Natural killer cell treated with Interleukin-12 subunit alpha and Interleukin-12 subunit beta and Interleukin-15 and Interleukin-18, amount 100 ng/mL, for 72 hours (primary cell): ENCODE data around the gene MAMLD1. TPM values are rescaled to one million over a fixed set of nuclear protein-coding genes. Genes with fewer than 3 reads are reported as not detected.

ENCODE experiments used
- ATAC-seq, 2 donors: fragments of 150-1000 bp; cut with Tn5 transposase in 1 of 2; sonication (Bioruptor Pico), chemical (Tn5 transposase) in 1 of 2; 2 replicates each; pipeline ENCODE4 v1.10.0; 2021
- DNase-seq: peaks from one replicate; pipeline ENCODE4 v3.0.0; 2022; ENCODE audit warnings: low spot score
- H3K27ac Mint-ChIP-seq, 2 donors: 1 replicate in 1 of 2; 2 replicates in 1 of 2; pipeline ENCODE4 v1.8.0; 2022; ENCODE audit warnings: mixed read lengths in 2 of 2, mild to moderate bottlenecking in 1 of 2, moderate library complexity in 1 of 2
- H3K27me3 Mint-ChIP-seq, 2 donors: 1 replicate in 1 of 2; 2 replicates in 1 of 2; pipeline ENCODE4 v1.8.0; 2022; ENCODE audit warnings: mixed read lengths in 2 of 2
- H3K36me3 Mint-ChIP-seq: one replicate; pipeline ENCODE4 v1.8.0; 2022; ENCODE audit warnings: mixed read lengths
- H3K4me1 Mint-ChIP-seq, 2 donors: 1 replicate in 1 of 2; 2 replicates in 1 of 2; pipeline ENCODE4 v1.8.0; 2022; ENCODE audit warnings: low read depth in 2 of 2, mixed read lengths in 2 of 2, mild to moderate bottlenecking in 1 of 2
- H3K4me3 Mint-ChIP-seq: one replicate; pipeline ENCODE4 v1.8.0; 2022; ENCODE audit warnings: mixed read lengths
- H3K9me3 Mint-ChIP-seq: 2 replicates; pipeline ENCODE4 v1.8.0; 2022; ENCODE audit warnings: mixed read lengths
- total RNA-seq, 2 donors: library from RNA; stranded (reverse); gene quantifications; one replicate each; pipeline ENCODE4 v1.2.3, GENCODE V29; 2022

The MAMLD1 gene
- total RNA-seq, 2 donors from 2014 or later, result 2.0 to 3.5 TPM

DNA sequence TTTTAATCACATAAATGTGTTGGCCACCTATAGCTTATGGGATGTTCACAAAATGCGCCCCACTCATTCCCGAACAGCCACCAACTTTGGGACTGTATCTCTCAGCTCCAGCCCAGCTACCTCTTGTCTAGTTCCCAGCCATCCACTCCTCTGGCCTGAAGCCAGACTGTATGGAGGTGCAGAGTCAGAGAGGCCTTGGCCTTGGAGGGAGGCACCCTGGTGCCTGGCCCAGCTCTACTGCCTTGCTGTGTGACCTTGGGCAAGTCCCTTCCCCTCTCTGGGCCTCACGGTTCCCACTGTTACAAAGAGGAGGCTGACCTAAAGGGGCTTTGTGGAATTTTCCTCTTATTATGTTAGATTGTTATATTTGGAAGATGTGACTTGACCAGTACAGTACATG lies 13.9 kb downstream of the MAMLD1 start:
- Mint-ChIP-seq H3K4me3 (no peak overlapping the region), H3K27me3 (peaks cover 12 to 33% of the 10 kb centered on the region in 2 donors), H3K9me3 (no peaks in the 10 kb centered on the region), H3K27ac (no peak overlapping the region), H3K36me3 (no peaks in the 10 kb centered on the region), H3K4me1 (no peaks in the 10 kb centered on the region)
- DNase-seq (no peak), ATAC-seq (no peak)

DNA sequence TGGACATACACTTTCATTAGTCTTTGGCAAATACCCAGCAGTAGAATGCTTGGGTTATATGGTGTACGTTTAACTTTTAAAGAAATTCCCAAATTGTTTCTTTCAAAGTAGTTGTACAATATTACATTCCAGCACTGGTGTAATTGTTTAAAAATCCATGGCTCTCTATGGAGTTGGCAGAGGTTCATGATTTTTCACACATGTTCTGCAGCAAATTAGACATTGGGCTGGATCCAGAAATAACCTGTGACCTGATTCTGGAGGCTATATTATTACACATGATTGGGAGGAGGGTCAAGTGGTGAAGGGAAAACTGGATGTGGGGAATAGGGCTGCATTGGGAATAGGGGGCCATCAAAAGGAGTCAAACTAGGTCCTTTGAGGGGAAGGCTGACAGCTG lies 41.9 kb downstream of the MAMLD1 start:
- H3K27me3 Mint-ChIP-seq, result peaks cover 0 to 13% of the 10 kb centered on the region in 2 donors
- ATAC-seq (no peak), DNase-seq (no peak)
- H3K4me3 Mint-ChIP-seq, result no peak overlapping the region
- H3K27ac Mint-ChIP-seq, result no peak overlapping the region
- no peaks in the 10 kb centered on the region for H3K36me3 Mint-ChIP-seq
- H3K4me1 Mint-ChIP-seq, result no peaks in the 10 kb centered on the region
- H3K9me3 Mint-ChIP-seq, result no peaks in the 10 kb centered on the region

DNA sequence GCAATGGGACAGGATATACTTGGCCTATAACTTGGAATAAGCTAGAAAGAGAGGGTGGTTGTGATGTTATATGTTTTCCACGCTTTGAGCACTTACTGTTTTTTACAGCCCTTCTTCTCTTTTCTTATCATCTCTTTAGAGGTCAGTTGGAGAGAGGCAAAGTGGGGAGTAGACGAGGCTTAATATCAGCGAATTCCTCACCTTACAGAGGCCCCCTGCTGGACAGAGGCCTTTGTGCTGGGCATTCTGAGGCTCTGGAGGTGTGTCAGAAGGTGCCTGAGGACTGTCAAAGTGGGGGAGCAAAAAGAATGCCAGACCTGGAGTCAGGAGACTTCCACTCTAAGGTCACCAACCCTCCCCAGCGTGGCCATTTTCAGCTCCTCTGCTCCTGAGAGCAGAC lies 42.5 kb downstream of the MAMLD1 start:
- Mint-ChIP-seq H3K27ac (no peak overlapping the region), H3K27me3 (peaks cover 0 to 13% of the 10 kb centered on the region in 2 donors), H3K9me3 (no peaks in the 10 kb centered on the region), H3K36me3 (no peaks in the 10 kb centered on the region), H3K4me1 (peaks cover 0 to 3% of the 10 kb centered on the region in 2 donors), H3K4me3 (no peak overlapping the region)
- DNase-seq, result no peak
- no peak for ATAC-seq

DNA sequence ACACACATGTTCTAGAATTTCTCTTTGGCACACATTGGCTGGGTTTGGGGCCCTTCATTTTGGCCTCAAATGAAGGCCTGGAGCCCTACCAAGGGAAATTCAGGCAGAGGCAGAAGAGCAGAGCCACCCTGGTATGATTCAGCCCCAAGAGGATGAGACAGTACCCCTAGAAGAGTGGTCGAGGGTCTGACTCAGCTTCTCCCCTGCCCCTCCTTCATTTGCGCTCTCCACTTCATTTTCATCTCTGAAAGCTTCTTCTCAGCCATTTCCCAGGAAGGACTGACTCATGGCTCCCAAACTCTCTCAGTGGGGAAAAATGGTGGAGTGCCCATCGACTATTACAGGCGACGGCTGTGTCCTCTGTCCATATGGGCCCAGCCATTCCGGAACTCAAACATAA lies 43.5 kb downstream of the MAMLD1 start:
- Mint-ChIP-seq H3K9me3 (no peaks in the 10 kb centered on the region), H3K4me1 (peaks cover 0 to 3% of the 10 kb centered on the region in 2 donors), H3K27me3 (peaks cover 0 to 11% of the 10 kb centered on the region in 2 donors), H3K4me3 (no peak overlapping the region), H3K27ac (no peak overlapping the region), H3K36me3 (no peaks in the 10 kb centered on the region)
- no peak for ATAC-seq
- DNase-seq, result no peak

DNA sequence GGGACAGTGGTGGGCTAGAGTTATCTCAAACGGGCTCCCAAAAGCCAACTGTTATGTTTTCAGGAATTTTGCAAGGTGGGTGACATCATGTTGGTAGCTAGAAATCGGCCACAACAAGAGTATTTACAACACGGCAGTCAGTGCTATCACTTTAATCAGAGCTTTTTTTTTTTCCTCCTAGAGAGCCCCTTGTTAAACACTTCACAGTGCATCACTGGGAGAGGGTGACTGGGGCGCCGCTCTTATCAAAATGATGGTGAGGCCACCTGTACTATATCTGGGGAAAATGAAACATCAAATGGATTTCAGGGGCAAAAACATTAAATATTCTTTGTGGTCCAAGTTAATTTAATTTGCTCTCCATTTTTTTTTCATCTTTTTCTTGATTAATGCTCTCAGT lies 44.9 kb downstream of the MAMLD1 start:
- Mint-ChIP-seq H3K9me3 (no peaks in the 10 kb centered on the region), H3K4me3 (no peak overlapping the region), H3K27me3 (peaks cover 0 to 18% of the 10 kb centered on the region in 2 donors), H3K4me1 (peaks cover 0 to 3% of the 10 kb centered on the region in 2 donors), H3K36me3 (no peaks in the 10 kb centered on the region), H3K27ac (no peak overlapping the region)
- DNase-seq, result no peak
- no peak for ATAC-seq

DNA sequence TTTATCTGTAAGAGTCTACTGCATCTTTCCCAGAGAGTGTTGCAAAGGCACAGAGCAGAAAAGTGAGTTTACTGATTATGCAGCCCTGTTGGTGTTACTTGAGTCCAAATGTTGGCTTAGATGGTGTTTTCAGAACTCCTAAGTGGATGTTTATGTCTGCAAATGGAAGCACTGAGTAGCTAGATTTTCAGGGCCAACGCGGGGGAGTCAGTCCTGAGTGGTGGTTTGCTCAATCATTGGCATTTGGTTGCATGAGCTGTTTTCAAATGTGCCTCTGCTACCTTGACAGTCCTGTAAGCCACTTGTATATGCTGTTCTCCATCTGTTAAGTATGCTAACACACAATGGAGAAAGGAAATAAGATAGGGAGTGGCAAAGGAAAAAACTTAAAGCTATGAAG lies 45.4 kb downstream of the MAMLD1 start:
- ATAC-seq (no peak), DNase-seq (no peak)
- Mint-ChIP-seq H3K4me1 (peaks cover 0 to 3% of the 10 kb centered on the region in 2 donors), H3K9me3 (no peaks in the 10 kb centered on the region), H3K27me3 (peaks cover 0 to 18% of the 10 kb centered on the region in 2 donors), H3K4me3 (no peak overlapping the region), H3K36me3 (no peaks in the 10 kb centered on the region), H3K27ac (no peak overlapping the region)

DNA sequence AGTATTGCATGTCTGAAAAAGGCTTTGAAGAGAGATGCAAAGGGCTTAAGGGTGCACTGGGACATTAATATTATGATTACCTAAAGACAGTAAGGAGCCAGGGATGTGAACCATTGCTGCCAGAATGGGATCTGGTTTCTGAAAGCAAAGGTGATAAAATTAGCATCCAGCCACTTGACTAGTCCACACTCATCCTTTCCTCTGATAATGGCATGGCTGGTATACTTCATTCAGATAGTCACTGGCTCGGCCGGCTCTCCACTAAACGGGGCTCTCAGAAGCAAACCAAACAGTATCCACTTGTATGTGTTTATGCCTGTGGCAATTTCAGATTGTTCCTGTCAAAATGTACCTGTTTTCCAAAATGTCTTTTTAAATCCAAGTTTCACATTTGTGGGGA lies 46.4 kb downstream of the MAMLD1 start:
- Mint-ChIP-seq H3K9me3 (no peaks in the 10 kb centered on the region), H3K36me3 (no peaks in the 10 kb centered on the region), H3K4me3 (no peak overlapping the region), H3K27me3 (peaks cover 0 to 19% of the 10 kb centered on the region in 2 donors), H3K4me1 (peaks cover 0 to 3% of the 10 kb centered on the region in 2 donors), H3K27ac (no peak overlapping the region)
- DNase-seq, result no peak
- ATAC-seq, result no peak

DNA sequence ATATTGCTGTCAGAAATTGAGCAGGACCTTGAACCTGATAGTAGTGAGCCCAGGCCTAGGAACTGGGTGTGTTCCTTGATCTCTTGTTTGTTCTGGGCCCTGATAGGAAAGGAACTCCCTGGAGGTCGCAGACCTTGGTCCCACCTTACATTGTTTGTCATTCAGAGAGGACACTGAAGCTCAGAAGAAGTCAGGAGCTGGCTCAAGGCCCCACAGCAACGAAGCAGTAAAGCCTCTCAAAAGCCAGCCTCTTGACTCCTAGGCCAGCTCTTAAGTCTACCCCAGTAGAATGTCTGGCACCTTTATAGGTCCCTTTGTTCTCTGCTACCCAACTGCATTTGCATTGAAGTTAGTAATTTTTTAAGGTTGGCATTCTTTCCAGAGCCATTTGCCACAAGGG lies 46.8 kb downstream of the MAMLD1 start:
- no peak for ATAC-seq
- H3K4me3 Mint-ChIP-seq, result no peak overlapping the region
- H3K36me3 Mint-ChIP-seq, result no peaks in the 10 kb centered on the region
- peaks cover 0 to 3% of the 10 kb centered on the region in 2 donors for H3K4me1 Mint-ChIP-seq
- no peak for DNase-seq
- peaks cover 0 to 19% of the 10 kb centered on the region in 2 donors for H3K27me3 Mint-ChIP-seq
- H3K9me3 Mint-ChIP-seq, result no peaks in the 10 kb centered on the region
- no peak overlapping the region for H3K27ac Mint-ChIP-seq

DNA sequence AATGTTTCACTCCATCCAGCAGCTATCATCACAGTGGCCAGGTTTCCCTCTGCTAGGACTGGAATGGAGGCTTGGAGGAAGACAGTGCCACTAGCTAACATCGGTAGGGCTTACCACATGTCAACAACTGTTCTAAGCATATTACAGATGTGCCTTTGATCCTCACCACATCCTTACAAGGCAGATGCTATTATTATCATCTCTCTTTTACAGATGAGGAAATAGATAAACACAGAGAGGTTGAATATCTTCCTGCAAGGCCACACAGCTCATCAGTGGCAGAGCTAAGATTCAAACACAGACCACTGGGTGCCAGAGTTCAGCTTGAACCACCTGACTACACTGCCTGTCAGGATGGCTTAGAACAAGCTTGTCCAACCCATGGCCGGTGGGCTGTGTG lies 47.4 kb downstream of the MAMLD1 start:
- Mint-ChIP-seq H3K9me3 (no peaks in the 10 kb centered on the region), H3K4me1 (peaks cover 0 to 3% of the 10 kb centered on the region in 2 donors), H3K36me3 (no peaks in the 10 kb centered on the region), H3K4me3 (no peak overlapping the region), H3K27me3 (peaks cover 0 to 15% of the 10 kb centered on the region in 2 donors), H3K27ac (no peak overlapping the region)
- ATAC-seq (peak in 1 of 2 donors; percentile 38), DNase-seq (no peak)

DNA sequence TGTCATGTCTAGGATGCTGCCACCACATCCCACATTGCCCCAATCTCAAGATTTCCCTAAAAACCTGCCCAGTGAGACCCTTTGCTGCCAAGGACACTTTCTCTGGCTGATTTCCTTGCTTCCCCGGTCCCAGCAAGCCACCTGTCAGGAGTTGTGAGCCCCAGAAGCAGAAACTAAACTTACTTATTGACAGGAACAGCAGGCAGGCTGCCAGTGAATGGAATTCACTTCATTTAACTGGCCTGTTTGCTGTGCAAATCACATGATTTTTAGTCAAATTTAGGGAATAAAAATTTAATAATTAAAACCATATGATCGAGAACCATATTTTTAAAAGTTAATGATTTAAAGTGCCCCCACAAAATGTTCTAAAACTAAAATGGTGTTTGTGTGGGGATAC lies 48.5 kb downstream of the MAMLD1 start:
- ATAC-seq (no peak), DNase-seq (no peak)
- no peaks in the 10 kb centered on the region for H3K9me3 Mint-ChIP-seq
- H3K27ac Mint-ChIP-seq, result no peak overlapping the region
- no peaks in the 10 kb centered on the region for H3K36me3 Mint-ChIP-seq
- no peak overlapping the region for H3K4me3 Mint-ChIP-seq
- peaks cover 0 to 15% of the 10 kb centered on the region in 2 donors for H3K27me3 Mint-ChIP-seq
- H3K4me1 Mint-ChIP-seq, result peaks cover 0 to 3% of the 10 kb centered on the region in 2 donors

DNA sequence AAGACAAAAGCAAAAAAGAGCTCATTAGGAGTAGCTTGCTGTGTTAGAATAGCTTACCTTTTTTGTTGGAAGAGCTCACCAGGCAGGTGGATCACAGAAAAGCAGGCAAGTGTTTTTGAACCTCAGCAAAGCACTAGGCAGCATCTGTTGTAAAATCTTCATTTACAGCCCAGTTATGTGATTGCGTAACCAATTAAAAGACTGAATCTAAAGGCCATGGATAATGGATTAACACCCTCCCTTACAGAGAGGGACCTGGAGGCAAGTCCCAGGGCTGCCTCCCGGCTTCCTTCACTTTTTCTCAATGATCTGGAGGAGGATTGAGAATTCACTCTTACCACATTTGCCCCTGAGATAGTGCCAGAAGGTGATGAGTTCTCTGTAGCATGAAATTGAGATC lies 51.1 kb downstream of the MAMLD1 start:
- DNase-seq (no peak), ATAC-seq (no peak)
- H3K9me3 Mint-ChIP-seq, result no peaks in the 10 kb centered on the region
- no peak overlapping the region for H3K27ac Mint-ChIP-seq
- H3K4me3 Mint-ChIP-seq, result no peak overlapping the region
- peaks cover 0 to 3% of the 10 kb centered on the region in 2 donors for H3K4me1 Mint-ChIP-seq
- H3K27me3 Mint-ChIP-seq, result peaks cover 0 to 13% of the 10 kb centered on the region in 2 donors
- H3K36me3 Mint-ChIP-seq, result no peaks in the 10 kb centered on the region

DNA sequence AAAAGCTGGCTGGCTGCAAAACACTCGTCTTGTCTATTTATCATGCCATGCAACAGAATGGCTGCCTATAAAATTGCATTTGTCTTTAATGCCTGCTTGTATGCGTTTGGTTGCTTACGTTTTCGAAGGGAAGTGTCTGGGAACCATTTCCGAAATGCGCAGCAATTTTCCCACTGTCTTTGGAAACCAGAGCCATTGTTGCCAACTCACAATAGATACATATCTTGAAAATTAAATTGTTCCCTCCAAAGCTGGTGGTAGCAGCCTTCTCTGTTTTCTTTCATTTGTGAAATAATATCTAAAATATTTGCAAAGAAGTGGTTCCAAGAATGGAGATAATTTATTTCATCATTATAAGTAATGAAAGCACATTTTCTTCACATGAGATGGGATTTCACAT lies 53.4 kb downstream of the MAMLD1 start:
- peaks cover 0 to 16% of the 10 kb centered on the region in 2 donors for H3K27me3 Mint-ChIP-seq
- H3K4me1 Mint-ChIP-seq, result no peaks in the 10 kb centered on the region
- H3K9me3 Mint-ChIP-seq, result no peaks in the 10 kb centered on the region
- H3K36me3 Mint-ChIP-seq, result no peaks in the 10 kb centered on the region
- no peak for DNase-seq
- no peak overlapping the region for H3K27ac Mint-ChIP-seq
- H3K4me3 Mint-ChIP-seq, result no peak overlapping the region
- no peak for ATAC-seq

DNA sequence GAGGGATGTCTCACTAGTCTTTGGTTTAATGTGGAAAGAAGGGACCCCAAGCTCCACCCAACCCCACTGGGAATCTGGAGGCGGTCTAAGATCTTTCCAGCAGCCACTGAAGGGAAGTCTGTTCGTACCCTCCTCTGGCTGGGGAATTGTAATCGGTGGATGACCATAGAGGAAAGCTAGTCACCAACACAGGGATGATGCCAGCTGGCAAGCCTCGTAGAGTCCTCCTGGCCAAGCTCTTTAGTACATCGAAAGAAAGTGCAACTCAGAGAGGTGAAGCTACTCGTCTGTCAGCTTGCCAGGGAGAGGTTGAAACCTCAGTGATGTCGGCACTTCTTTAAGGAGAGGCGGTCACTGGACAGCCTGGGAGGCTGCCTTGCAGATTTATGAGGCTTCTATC lies 58.7 kb downstream of the MAMLD1 start:
- Mint-ChIP-seq H3K36me3 (no peaks in the 10 kb centered on the region), H3K27me3 (peaks cover 0 to 10% of the 10 kb centered on the region in 2 donors), H3K27ac (no peak overlapping the region), H3K4me3 (no peak overlapping the region), H3K9me3 (no peaks in the 10 kb centered on the region), H3K4me1 (no peaks in the 10 kb centered on the region)
- ATAC-seq (no peak), DNase-seq (no peak)

DNA sequence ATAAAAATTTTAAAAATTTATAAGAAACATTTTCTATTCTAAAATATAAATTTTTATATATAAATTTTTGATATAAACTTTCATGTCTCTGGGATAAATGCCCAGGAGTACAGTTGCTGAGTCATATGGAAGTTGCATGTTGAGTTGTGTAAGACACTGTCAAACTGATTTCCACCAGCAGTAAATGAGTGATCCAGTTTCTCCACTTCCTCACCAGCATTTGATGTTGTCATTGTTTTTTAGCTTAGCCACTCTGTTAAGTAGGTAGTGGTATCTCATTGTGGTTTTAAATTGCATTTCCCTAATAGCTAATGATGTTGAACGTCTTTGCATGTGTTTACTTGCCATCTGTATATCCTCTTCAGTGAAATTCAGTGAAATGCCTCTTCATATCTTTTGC lies 66.5 kb downstream of the MAMLD1 start:
- peak in 1 of 2 donors; percentile 53 for ATAC-seq
- Mint-ChIP-seq H3K27ac (no peak overlapping the region), H3K27me3 (peaks cover 6 to 22% of the 10 kb centered on the region in 2 donors), H3K4me3 (no peak overlapping the region), H3K9me3 (no peaks in the 10 kb centered on the region), H3K36me3 (no peaks in the 10 kb centered on the region), H3K4me1 (peaks cover 0 to 5% of the 10 kb centered on the region in 2 donors)
- no peak for DNase-seq

DNA sequence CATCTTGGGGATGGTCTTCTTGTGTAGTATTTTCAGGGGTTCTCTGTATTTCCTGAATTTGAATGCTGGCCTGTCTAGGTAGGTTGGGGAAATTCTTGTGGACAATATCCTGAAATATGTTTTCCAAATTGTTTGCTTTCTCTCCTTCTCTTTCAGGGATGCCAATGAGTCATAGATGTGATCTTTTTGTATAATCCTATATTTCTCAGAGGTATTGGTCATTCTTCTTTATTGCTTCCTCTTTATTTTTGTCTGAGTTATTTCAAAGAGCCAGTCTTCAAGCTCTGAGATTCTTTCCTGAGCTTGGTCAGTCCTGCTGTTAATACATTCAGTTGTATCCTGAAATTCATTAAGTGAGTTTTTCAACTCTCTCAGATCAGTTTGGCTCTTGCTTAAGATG lies 73.1 kb downstream of the MAMLD1 start:
- Mint-ChIP-seq H3K27me3 (peaks cover 10 to 33% of the 10 kb centered on the region in 2 donors), H3K9me3 (no peaks in the 10 kb centered on the region), H3K36me3 (no peaks in the 10 kb centered on the region), H3K4me1 (peaks cover 0 to 4% of the 10 kb centered on the region in 2 donors), H3K4me3 (no peak overlapping the region), H3K27ac (no peak overlapping the region)
- ATAC-seq (no peak), DNase-seq (no peak)
